H9 (cell line): ENCODE data around the gene PPARA. TPM values are rescaled to one million over a fixed set of nuclear protein-coding genes. Genes with fewer than 3 reads are reported as not detected.
A peak's percentile ranks its signal among the peaks of the same experiment; 100 is the strongest.

Source experiments
- DNase-seq: peaks from one replicate; pipeline ENCODE4 v3.0.0-alpha.2; 2017
- H2AFZ ChIP-seq: one replicate; pipeline ENCODE4 v1.6.1; 2013; ENCODE audit warnings: mild to moderate bottlenecking, low read length, control low read depth, moderate library complexity
- H2AK5ac ChIP-seq: 2 replicates; pipeline ENCODE4 v1.6.1; 2013; ENCODE audit warnings: low read length, control low read depth, mixed read lengths; ENCODE audit not compliant: insufficient read length
- H2BK120ac ChIP-seq: one replicate; pipeline ENCODE4 v1.6.1; 2013; ENCODE audit warnings: low read depth, mild to moderate bottlenecking, low read length, control low read depth, inconsistent platforms; ENCODE audit not compliant: poor library complexity, severe bottlenecking
- H2BK12ac ChIP-seq: 2 replicates; pipeline ENCODE4 v1.6.1; 2013; ENCODE audit warnings: low read length, control low read depth, mixed read lengths, low read depth; ENCODE audit not compliant: insufficient read length
- H2BK15ac ChIP-seq: 2 replicates; pipeline ENCODE4 v1.6.1; 2013; ENCODE audit warnings: low read depth, low read length, control low read depth
- H2BK20ac ChIP-seq: one replicate; pipeline ENCODE4 v1.6.1; 2013; ENCODE audit warnings: low read depth, mild to moderate bottlenecking, low read length, control low read depth, inconsistent platforms; ENCODE audit not compliant: poor library complexity, severe bottlenecking
- H2BK5ac ChIP-seq: 2 replicates; pipeline ENCODE4 v1.6.1; 2013; ENCODE audit warnings: low read length, control low read depth, mixed read lengths; ENCODE audit not compliant: insufficient read length
- H3K14ac ChIP-seq: 2 replicates; pipeline ENCODE4 v1.6.1; 2013; ENCODE audit warnings: low read length, control low read depth; ENCODE audit not compliant: insufficient read depth
- H3K18ac ChIP-seq: 2 replicates; pipeline ENCODE4 v1.6.1; 2013; ENCODE audit warnings: low read depth, mild to moderate bottlenecking, mixed read lengths, low read length, control low read depth; ENCODE audit not compliant: insufficient read length
- H3K23ac ChIP-seq: 2 replicates; pipeline ENCODE4 v1.6.1; 2013; ENCODE audit warnings: low read length, control low read depth, mixed read lengths, low read depth; ENCODE audit not compliant: insufficient read length
- H3K23me2 ChIP-seq: 2 replicates; pipeline ENCODE4 v1.6.1; 2013; ENCODE audit warnings: low read depth, mild to moderate bottlenecking, mixed read lengths, low read length, control low read depth; ENCODE audit not compliant: insufficient read length, poor library complexity, severe bottlenecking
- H3K27ac ChIP-seq: 2 replicates; pipeline ENCODE4 v1.5.1; 2013; ENCODE audit warnings: low read length, control low read depth, mixed read lengths, low read depth; ENCODE audit not compliant: insufficient read length
- H3K27me3 ChIP-seq: 2 replicates; pipeline ENCODE4 v1.6.1; 2013; ENCODE audit warnings: low read length, control low read depth, inconsistent platforms; ENCODE audit not compliant: insufficient read depth
- H3K4ac ChIP-seq: 2 replicates; pipeline ENCODE4 v1.6.1; 2013; ENCODE audit warnings: low read depth, mild to moderate bottlenecking, control low read depth, inconsistent platforms, low read length, moderate library complexity
- H3K4me1 ChIP-seq: 2 replicates; pipeline ENCODE4 v1.6.1; 2013; ENCODE audit warnings: low read length, control low read depth, inconsistent platforms; ENCODE audit not compliant: insufficient read depth
- H3K4me2 ChIP-seq: 2 replicates; pipeline ENCODE4 v1.6.1; 2013; ENCODE audit warnings: low read length, control low read depth, mixed read lengths; ENCODE audit not compliant: insufficient read length, insufficient read depth
- H3K56ac ChIP-seq: 2 replicates; pipeline ENCODE4 v1.6.1; 2013; ENCODE audit warnings: low read depth, mild to moderate bottlenecking, mixed read lengths, low read length, control low read depth; ENCODE audit not compliant: insufficient read length
- H3K79me1 ChIP-seq: 2 replicates; pipeline ENCODE4 v1.6.1; 2013; ENCODE audit warnings: low read depth, mild to moderate bottlenecking, moderate library complexity, low read length, control low read depth, inconsistent platforms; ENCODE audit not compliant: insufficient read depth, poor library complexity, severe bottlenecking
- H3K79me2 ChIP-seq: 2 replicates; pipeline ENCODE4 v1.6.1; 2013; ENCODE audit warnings: low read length, control low read depth, inconsistent platforms; ENCODE audit not compliant: insufficient read depth
- H3K9ac ChIP-seq: 2 replicates; pipeline ENCODE4 v1.6.1; 2013; ENCODE audit warnings: low read length, control low read depth, mixed read lengths; ENCODE audit not compliant: insufficient read length; ENCODE audit errors: extremely low read depth
- H3K9me3 ChIP-seq: one replicate; pipeline ENCODE4 v1.6.1; 2013; ENCODE audit warnings: low read depth, low read length, inconsistent platforms; ENCODE audit not compliant: control insufficient read depth
- H3T11ph ChIP-seq: one replicate; pipeline ENCODE4 v1.6.1; 2013; ENCODE audit warnings: mild to moderate bottlenecking, low read length, control low read depth, inconsistent platforms
- H4K20me1 ChIP-seq: one replicate; pipeline ENCODE4 v1.6.1; 2013; ENCODE audit not compliant: control insufficient read depth, insufficient read length, insufficient read depth
- H4K5ac ChIP-seq: 2 replicates; pipeline ENCODE4 v1.6.1; 2013; ENCODE audit warnings: low read depth, mild to moderate bottlenecking, mixed read lengths, low read length, control low read depth; ENCODE audit not compliant: insufficient read length
- H4K8ac ChIP-seq: replicated peaks from 2 replicates; pipeline ENCODE4 v1.6.1; 2013; ENCODE audit warnings: low read length, control low read depth, mixed read lengths, low read depth; ENCODE audit not compliant: insufficient read length
- H4K91ac ChIP-seq: 2 replicates; pipeline ENCODE4 v1.6.1; 2013; ENCODE audit warnings: low read depth, mild to moderate bottlenecking, moderate library complexity, mixed read lengths, low read length, control low read depth; ENCODE audit not compliant: insufficient read length
- H3K27ac Mint-ChIP-seq, 3 experiments: 2 replicates in 2 of 3; 3 replicates in 1 of 3; pipeline ENCODE4 v1.8.0; 2020 to 2021; ENCODE audit warnings: mixed read lengths in 3 of 3, mild to moderate bottlenecking in 1 of 3, moderate library complexity in 1 of 3
- H3K27me3 Mint-ChIP-seq: 2 replicates; pipeline ENCODE4 v1.8.0; 2021; ENCODE audit warnings: low read depth, mild to moderate bottlenecking, moderate library complexity, mixed read lengths
- H3K36me3 Mint-ChIP-seq, 3 experiments: 2 replicates in 2 of 3; 3 replicates in 1 of 3; pipeline ENCODE4 v1.8.0; 2020 to 2021; ENCODE audit warnings: low read depth in 3 of 3, mixed read lengths in 3 of 3; ENCODE audit not compliant: insufficient read depth in 1 of 3
- H3K4me1 Mint-ChIP-seq, 2 experiments: 2 replicates each; pipeline ENCODE4 v1.8.0; 2020; ENCODE audit warnings: mixed read lengths in 2 of 2
- H3K4me3 Mint-ChIP-seq, 2 experiments: 2 replicates in 1 of 2; 3 replicates in 1 of 2; pipeline ENCODE4 v1.8.0; 2020 to 2021; ENCODE audit warnings: mild to moderate bottlenecking in 2 of 2, mixed read lengths in 2 of 2, moderate library complexity in 1 of 2
- H3K9me3 Mint-ChIP-seq, 2 experiments: 2 replicates in 1 of 2; 3 replicates in 1 of 2; pipeline ENCODE4 v1.8.0; 2020; ENCODE audit warnings: mild to moderate bottlenecking in 2 of 2, mixed read lengths in 2 of 2, moderate library complexity in 1 of 2
- WGBS: extraction: QIAGEN DNeasy Blood & Tissue Kit; methylation state at CpG from one replicate; pipeline ENCODE4 v1.1.7; 2013; ENCODE audit warnings: missing lambda C conversion rate, low lambda C conversion rate, mixed read lengths; ENCODE audit not compliant: insufficient read length; ENCODE audit errors: extremely low coverage; 5-methylcytosine and 5-hydroxymethylcytosine counted together
- total RNA-seq: library from RNA; stranded (reverse); gene quantifications from 2 replicates; pipeline ENCODE4 v1.2.1, GENCODE V29; 2021
- TF ChIP-seq, protein P1 (sequence below): fragments of 200-600 bp; sonication (generic); conservative IDR thresholded peaks from 3 replicates; pipeline ENCODE4 v1.8.0; 2021; ENCODE audit warnings: antibody characterized with exemption, mild to moderate bottlenecking

The PPARA gene
- total RNA-seq, 1 experiment from 2014 or later: 7.3 TPM

DNA sequence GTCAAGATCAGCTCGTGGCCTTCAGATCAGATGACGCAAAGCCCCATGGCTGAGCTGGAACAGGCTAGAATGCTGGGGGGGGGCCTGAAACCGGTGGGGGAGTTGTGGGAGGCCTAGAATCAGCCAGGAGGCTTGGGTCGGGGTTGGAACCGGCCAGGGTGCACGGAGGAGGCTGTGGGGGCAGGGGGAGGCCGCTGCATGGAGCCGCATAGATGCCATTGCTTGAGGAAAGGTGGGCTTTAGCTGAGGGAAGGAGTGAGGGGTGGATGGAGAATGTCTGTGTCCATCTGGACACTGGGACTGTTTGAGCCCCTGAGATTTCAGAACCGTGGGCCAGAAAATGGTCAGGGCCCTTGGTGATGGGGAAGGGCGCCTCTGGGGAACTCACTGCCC lies 74.6 kb downstream of the PPARA start:
- H3K9me3 ChIP-seq: no peaks in the 10 kb centered on the region
- H3K18ac ChIP-seq: no peak overlapping the region
- no peak overlapping the region for H2BK5ac ChIP-seq
- WGBS: no CpG with 5 or more reads among the region's 10 CpGs
- no peak overlapping the region for H2AK5ac ChIP-seq
- no peak overlapping the region for H3K56ac ChIP-seq
- no peak overlapping the region for H3K14ac ChIP-seq
- H2BK15ac ChIP-seq: no peak overlapping the region
- no peak overlapping the region for H3K4ac ChIP-seq
- no peak overlapping the region for H3K4me2 ChIP-seq
- no peaks in the 10 kb centered on the region for H3K27me3 ChIP-seq
- no peak overlapping the region for H3K27ac ChIP-seq
- H3K23ac ChIP-seq: no peak overlapping the region
- no peak overlapping the region for H4K91ac ChIP-seq
- no peak overlapping the region for H3T11ph ChIP-seq
- Mint-ChIP-seq H3K9me3 (no peaks in the 10 kb centered on the region; a peak in 2 of 5 replicates), H3K27ac (peak overlapping the region in 1 of 3 experiments; percentile 69; a peak in 2 of 7 replicates), H3K27me3 (no peaks in the 10 kb centered on the region), H3K4me1 (peaks cover 5 to 14% of the 10 kb centered on the region in 2 experiments), H3K4me3 (no peak overlapping the region; a peak in 1 of 5 replicates), H3K36me3 (peaks cover 0 to 8% (median 0%) of the 10 kb centered on the region in 3 experiments; a peak in 2 of 7 replicates)
- no peak overlapping the region for H2AFZ ChIP-seq
- H3K23me2 ChIP-seq: no peaks in the 10 kb centered on the region
- no peaks in the 10 kb centered on the region for H3K79me1 ChIP-seq
- no peak overlapping the region for H4K8ac ChIP-seq
- no peak overlapping the region for H4K5ac ChIP-seq
- no peak overlapping the region for H3K9ac ChIP-seq
- no peaks in the 10 kb centered on the region for H3K79me2 ChIP-seq
- no peak overlapping the region for H2BK20ac ChIP-seq
- H4K20me1 ChIP-seq: no peaks in the 10 kb centered on the region
- TF ChIP-seq, protein P1, sequence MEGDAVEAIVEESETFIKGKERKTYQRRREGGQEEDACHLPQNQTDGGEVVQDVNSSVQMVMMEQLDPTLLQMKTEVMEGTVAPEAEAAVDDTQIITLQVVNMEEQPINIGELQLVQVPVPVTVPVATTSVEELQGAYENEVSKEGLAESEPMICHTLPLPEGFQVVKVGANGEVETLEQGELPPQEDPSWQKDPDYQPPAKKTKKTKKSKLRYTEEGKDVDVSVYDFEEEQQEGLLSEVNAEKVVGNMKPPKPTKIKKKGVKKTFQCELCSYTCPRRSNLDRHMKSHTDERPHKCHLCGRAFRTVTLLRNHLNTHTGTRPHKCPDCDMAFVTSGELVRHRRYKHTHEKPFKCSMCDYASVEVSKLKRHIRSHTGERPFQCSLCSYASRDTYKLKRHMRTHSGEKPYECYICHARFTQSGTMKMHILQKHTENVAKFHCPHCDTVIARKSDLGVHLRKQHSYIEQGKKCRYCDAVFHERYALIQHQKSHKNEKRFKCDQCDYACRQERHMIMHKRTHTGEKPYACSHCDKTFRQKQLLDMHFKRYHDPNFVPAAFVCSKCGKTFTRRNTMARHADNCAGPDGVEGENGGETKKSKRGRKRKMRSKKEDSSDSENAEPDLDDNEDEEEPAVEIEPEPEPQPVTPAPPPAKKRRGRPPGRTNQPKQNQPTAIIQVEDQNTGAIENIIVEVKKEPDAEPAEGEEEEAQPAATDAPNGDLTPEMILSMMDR: no peak
- no peak for DNase-seq
- H2BK12ac ChIP-seq: no peak overlapping the region
- H3K4me1 ChIP-seq: no peaks in the 10 kb centered on the region
- H2BK120ac ChIP-seq: no peak overlapping the region
